GM12878 (cell line): ENCODE measurements around the gene RMDN3. TPM values are rescaled to one million over a fixed set of nuclear protein-coding genes. Genes with fewer than 3 reads are reported as not detected.

Source experiments
- ATAC-seq: fragments of 200-7000 bp; cut with Tn5 transposase; 3 replicates; pipeline ENCODE4 v1.9.1; 2020; ENCODE audit warnings: mild to moderate bottlenecking, moderate library complexity
- BruUV-seq: library from RNA; stranded (reverse); fragments of 400-500 nt; replicated peaks from 2 replicates; lab custom pipeline; 2021; lab: Mats Ljungman, UMichigan
- CTCF ChIA-PET: fragments of 300-600 bp; sonication (Branson Sonifier 250); formaldehyde crosslinking; extraction: SDS; loops from one replicate; lab custom pipeline; 2021; ENCODE audit warnings: inconsistent platforms; lab: Yijun Ruan, JAX
- POLR2A ChIA-PET: fragments of 350-600 bp; formaldehyde crosslinking; extraction: SDS; loops from one replicate; lab custom pipeline; 2021; ENCODE audit warnings: inconsistent platforms; lab: Charles Lee
- RAD21 ChIA-PET: fragments of 300-600 bp; sonication (Branson Sonifier 250); formaldehyde crosslinking; loops from one replicate; lab custom pipeline; 2023; ENCODE audit warnings: antibody characterized with exemption; ENCODE audit not compliant: unreplicated experiment; lab: Charles Lee
- SMC1A ChIA-PET: fragments of 300-600 bp; sonication (Branson Sonifier 250); formaldehyde crosslinking; loops from one replicate; lab custom pipeline; 2023; ENCODE audit not compliant: unreplicated experiment, uncharacterized antibody; lab: Charles Lee
- DNase-seq: peaks from one replicate; pipeline ENCODE4 v3.0.0-alpha.2; 2011; ENCODE audit warnings: low read depth, low spot score
- FAIRE-seq: peaks from 3 replicates; lab custom pipeline; 2011; peaks lifted over from hg19 to GRCh38; lab: Jason Lieb, UNC
- H2AFZ ChIP-seq: 2 replicates; pipeline ENCODE4 v1.6.0; 2011; ENCODE audit warnings: low read depth, low read length, control low read depth; ENCODE audit not compliant: control insufficient read depth
- H3K27ac ChIP-seq: 2 replicates; pipeline ENCODE4 v1.5.1; 2011; ENCODE audit warnings: control low read depth; ENCODE audit not compliant: control insufficient read depth, insufficient read depth
- H3K27me3 ChIP-seq, 2 experiments: replicated peaks in 1 of 2; 2 replicates each; pipeline versions ENCODE4 v1.6.0 to v1.6.1; 2011; ENCODE audit warnings: low read length in 1 of 2; ENCODE audit not compliant: control insufficient read depth in 2 of 2, insufficient read depth in 2 of 2
- H3K36me3 ChIP-seq, 2 experiments: 2 replicates each; pipeline ENCODE4 v1.5.1; 2011; ENCODE audit warnings: low read length in 1 of 2; ENCODE audit not compliant: control insufficient read depth in 2 of 2, insufficient read depth in 2 of 2
- H3K4me1 ChIP-seq: 2 replicates; pipeline ENCODE4 v1.6.1; 2011; ENCODE audit warnings: mild to moderate bottlenecking, low read length, moderate library complexity, mixed read lengths; ENCODE audit not compliant: control insufficient read depth, insufficient read depth
- H3K4me2 ChIP-seq: 2 replicates; pipeline ENCODE4 v1.6.0; 2011; ENCODE audit warnings: control low read depth; ENCODE audit not compliant: control insufficient read depth, insufficient read depth
- H3K4me3 ChIP-seq: fragments of 200-600 bp; sonication (generic); 2 replicates; pipeline ENCODE4 v1.5.1; 2016
- H3K79me2 ChIP-seq: 2 replicates; pipeline ENCODE4 v1.6.0; 2011; ENCODE audit warnings: low read length; ENCODE audit not compliant: control insufficient read depth, insufficient read depth
- H3K9ac ChIP-seq: 2 replicates; pipeline ENCODE4 v1.8.0; 2011; ENCODE audit warnings: low read length, control low read depth, mixed read lengths; ENCODE audit not compliant: control insufficient read depth, insufficient read depth
- H3K9me3 ChIP-seq: replicated peaks from 3 replicates; pipeline ENCODE4 v1.5.1; 2011; ENCODE audit warnings: mild to moderate bottlenecking, low read length; ENCODE audit not compliant: control insufficient read depth, insufficient read depth
- H4K20me1 ChIP-seq: 2 replicates; pipeline ENCODE4 v1.6.0; 2011; ENCODE audit not compliant: control insufficient read depth, insufficient read depth
- BRCA1 ChIP-seq: IDR thresholded peaks from 2 replicates; pipeline ENCODE4 v1.6.1; 2011; ENCODE audit warnings: low read depth, low read length, improper control_type of control experiment
- FOXK2 ChIP-seq: fragments of 450-650 bp; IDR thresholded peaks from 2 replicates; pipeline ENCODE4 v1.6.1; 2017; ENCODE audit warnings: mild to moderate bottlenecking, moderate library complexity
- GATAD2B ChIP-seq: fragments of 450-650 bp; conservative IDR thresholded peaks from 2 replicates; pipeline ENCODE4 v1.6.1; 2017; ENCODE audit warnings: low read depth, mild to moderate bottlenecking, moderate library complexity
- HDAC2 ChIP-seq: fragments of 200-600 bp; sonication (generic); IDR thresholded peaks from 2 replicates; pipeline ENCODE4 v1.6.1; 2017
- HDAC6 ChIP-seq: fragments of 200-600 bp; sonication (generic); IDR thresholded peaks from one replicate; pipeline ENCODE4 v1.8.0; 2017; ENCODE audit warnings: antibody characterized with exemption; ENCODE audit not compliant: unreplicated experiment
- IRF3 ChIP-seq: fragments of 450-650 bp; IDR thresholded peaks from 2 replicates; pipeline ENCODE4 v1.6.1; 2014; ENCODE audit warnings: mild to moderate bottlenecking
- IRF4 ChIP-seq: IDR thresholded peaks from 2 replicates; pipeline ENCODE4 v1.6.1; 2011; ENCODE audit warnings: low read depth, low read length
- LARP7 ChIP-seq: fragments of 450-650 bp; IDR thresholded peaks from 2 replicates; pipeline ENCODE4 v1.6.1; 2017; ENCODE audit warnings: mild to moderate bottlenecking
- REST ChIP-seq: IDR thresholded peaks from 2 replicates; pipeline ENCODE4 v1.6.1; 2012; ENCODE audit warnings: mild to moderate bottlenecking, low read depth, low read length
- SREBF2 ChIP-seq: IDR thresholded peaks from 2 replicates; pipeline ENCODE4 v1.6.1; 2012; ENCODE audit warnings: mild to moderate bottlenecking, low read length
- ZNF207 ChIP-seq: fragments of 450-650 bp; IDR thresholded peaks from 2 replicates; pipeline ENCODE4 v1.6.1; 2014; ENCODE audit warnings: antibody characterized with exemption, mild to moderate bottlenecking, borderline replicate concordance
- WGBS: methylation state at CpG from one replicate; pipeline ENCODE4 v1.1.6; 2016; ENCODE audit warnings: low lambda C conversion rate; ENCODE audit not compliant: insufficient replicate concordance, insufficient coverage; ENCODE audit errors: missing lambda C conversion rate; 5-methylcytosine and 5-hydroxymethylcytosine counted together
- in situ Hi-C: fragments of 300-500 bp; cut with MboI; formaldehyde crosslinking; loops from 9 replicates; pipeline ENCODE4 v1.14.3; 2018; ENCODE audit warnings: mixed read lengths
- intact Hi-C: fragments of 100-400 bp; cut with micrococcal nuclease; formaldehyde crosslinking; loops from one replicate; pipeline ENCODE4 v1.14.2; 2022; ENCODE audit not compliant: unreplicated experiment
- polyA plus RNA-seq, 11 experiments: library from polyadenylated mRNA; depleted of rRNA in 4 of 11; unstranded in 6 of 11; stranded (reverse) in 5 of 11; fragments of >200 nt; fragmentation: Nextera tagmentation in 4 of 11; fragmentation: Illumina TruSeq in 1 of 11; extraction: Ambion mirVana in 4 of 11; extraction: Trizol in 1 of 11; gene quantifications; 1 replicate in 1 of 11; 2 replicates in 10 of 11; pipeline versions ENCODE4 v1.2.1 to v1.2.3, GENCODE V29; 2011 to 2016; ENCODE audit warnings: inconsistent platforms in 2 of 11, missing spikeins in 2 of 11, low read depth in 1 of 11
- total RNA-seq, 4 experiments: library from RNA; depleted of rRNA in 3 of 4; stranded (reverse); fragments of >200 nt in 3 of 4; fragmentation: Illumina TruSeq in 1 of 4; extraction: Trizol in 1 of 4; gene quantifications; 2 replicates each; pipeline versions ENCODE4 v1.2.1 to v1.2.3, GENCODE V29; 2013 to 2021
- TF ChIP-seq, protein P1 (sequence below): fragments of 150-350 bp; IDR thresholded peaks from 2 replicates; pipeline ENCODE4 v1.6.1; 2016; ENCODE audit warnings: low read depth, low read length

The RMDN3 gene
- total and polyA plus RNA-seq, 10 of the 15 experiments (the other 5 are each of a cell fraction or from before 2014, with no cell fraction given), result 5.7 to 44.4 (median 20.3) TPM

DNA sequence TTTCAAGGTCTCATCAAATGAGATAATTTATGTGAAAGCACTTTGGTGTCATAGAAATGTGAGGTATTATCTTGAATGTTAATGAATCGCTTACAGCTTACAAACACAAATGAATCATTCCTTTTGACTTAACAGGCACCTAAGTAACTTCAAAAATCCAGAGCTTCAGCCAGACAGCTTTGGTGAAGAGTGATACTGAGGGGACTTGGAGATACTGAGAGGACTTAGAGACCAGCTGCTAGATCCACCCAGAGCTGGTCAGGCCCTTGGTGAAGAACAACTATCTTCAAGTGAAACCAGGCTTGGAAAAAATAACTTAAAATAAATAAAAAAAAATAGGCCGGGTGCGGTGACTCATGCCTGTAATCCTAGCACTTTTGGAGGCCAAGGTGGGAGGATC lies 35.7 kb upstream of the RMDN3 start (continued):
- TF ChIP-seq SREBF2 (no peak), HDAC6 (no peak), ZNF207 (no peak), GATAD2B (no peak), IRF3 (no peak), REST (no peak)

DNA sequence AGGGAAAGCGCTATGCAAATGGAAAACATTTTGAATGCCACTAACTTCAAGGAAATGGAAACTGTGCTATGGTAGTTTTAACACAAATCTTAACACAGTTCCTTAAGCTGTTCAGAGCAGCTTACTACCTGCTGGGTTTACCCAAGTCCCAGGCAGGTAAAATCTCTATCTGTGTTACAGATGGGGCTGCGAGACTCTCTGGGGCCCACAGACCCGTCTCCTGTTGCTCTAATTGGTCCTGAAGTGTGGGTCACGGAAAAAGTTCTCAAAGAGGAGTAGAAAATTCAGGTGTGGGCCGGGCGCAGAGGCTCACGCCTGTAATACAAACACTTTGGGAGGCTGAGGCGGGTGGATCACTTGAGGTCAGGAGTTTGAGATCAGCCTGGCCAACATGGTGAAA lies 34.9 kb upstream of the RMDN3 start:
- H3K9me3 ChIP-seq, result no peaks in the 10 kb centered on the region
- H3K27ac ChIP-seq, result no peak overlapping the region
- DNase-seq (no peak), FAIRE-seq (no peak), ATAC-seq (no peak)
- H3K9ac ChIP-seq, result no peak overlapping the region
- H3K4me2 ChIP-seq, result no peak overlapping the region
- 98% methylated on average over 8 of the region's 8 CpGs for WGBS
- H3K36me3 ChIP-seq, result peaks cover 0 to 7% of the 10 kb centered on the region in 2 experiments; a peak in 2 of 4 replicates
- H3K79me2 ChIP-seq, result peaks cover 5% of the 10 kb centered on the region
- ChIA-PET RAD21 (no interaction called here), CTCF (interaction anchor here (0.5 to 1.5 kb wide), 3 partner anchors 7 to 69 kb away, joined by 3 to 4 read pairs (median 4); no protein-coding TSS in a partner anchor), POLR2A (interaction anchor here (0.7 kb wide), 1 partner anchor 50 kb away, joined by 7 read pairs; no protein-coding TSS in a partner anchor), SMC1A (no interaction called here)
- no peak overlapping the region for H2AFZ ChIP-seq
- H3K4me3 ChIP-seq, result no peak overlapping the region
- no peak for TF ChIP-seq HDAC2
- TF ChIP-seq, protein P1, sequence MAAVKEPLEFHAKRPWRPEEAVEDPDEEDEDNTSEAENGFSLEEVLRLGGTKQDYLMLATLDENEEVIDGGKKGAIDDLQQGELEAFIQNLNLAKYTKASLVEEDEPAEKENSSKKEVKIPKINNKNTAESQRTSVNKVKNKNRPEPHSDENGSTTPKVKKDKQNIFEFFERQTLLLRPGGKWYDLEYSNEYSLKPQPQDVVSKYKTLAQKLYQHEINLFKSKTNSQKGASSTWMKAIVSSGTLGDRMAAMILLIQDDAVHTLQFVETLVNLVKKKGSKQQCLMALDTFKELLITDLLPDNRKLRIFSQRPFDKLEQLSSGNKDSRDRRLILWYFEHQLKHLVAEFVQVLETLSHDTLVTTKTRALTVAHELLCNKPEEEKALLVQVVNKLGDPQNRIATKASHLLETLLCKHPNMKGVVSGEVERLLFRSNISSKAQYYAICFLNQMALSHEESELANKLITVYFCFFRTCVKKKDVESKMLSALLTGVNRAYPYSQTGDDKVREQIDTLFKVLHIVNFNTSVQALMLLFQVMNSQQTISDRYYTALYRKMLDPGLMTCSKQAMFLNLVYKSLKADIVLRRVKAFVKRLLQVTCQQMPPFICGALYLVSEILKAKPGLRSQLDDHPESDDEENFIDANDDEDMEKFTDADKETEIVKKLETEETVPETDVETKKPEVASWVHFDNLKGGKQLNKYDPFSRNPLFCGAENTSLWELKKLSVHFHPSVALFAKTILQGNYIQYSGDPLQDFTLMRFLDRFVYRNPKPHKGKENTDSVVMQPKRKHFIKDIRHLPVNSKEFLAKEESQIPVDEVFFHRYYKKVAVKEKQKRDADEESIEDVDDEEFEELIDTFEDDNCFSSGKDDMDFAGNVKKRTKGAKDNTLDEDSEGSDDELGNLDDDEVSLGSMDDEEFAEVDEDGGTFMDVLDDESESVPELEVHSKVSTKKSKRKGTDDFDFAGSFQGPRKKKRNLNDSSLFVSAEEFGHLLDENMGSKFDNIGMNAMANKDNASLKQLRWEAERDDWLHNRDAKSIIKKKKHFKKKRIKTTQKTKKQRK, result no peak
- no peak for TF ChIP-seq FOXK2
- TF ChIP-seq IRF4, result no peak
- TF ChIP-seq BRCA1, result no peak
- TF ChIP-seq LARP7, result no peak
- no peaks in the 10 kb centered on the region for H3K27me3 ChIP-seq
- in situ Hi-C loops (loop anchor here (5.0 kb wide), 1 partner anchor 273 kb away; no protein-coding TSS in a partner anchor), intact Hi-C loops (no loop called here)
- no TSS peak for BruUV-seq
- H4K20me1 ChIP-seq, result no peaks in the 10 kb centered on the region
- peaks cover 9% of the 10 kb centered on the region for H3K4me1 ChIP-seq
